ENCODE results near the gene LBH.

LBH gene

GRCh38 chr2:30278419-30278818, 47.1 kb downstream of the LBH start:
- no peak for DNase-seq

DNA sequence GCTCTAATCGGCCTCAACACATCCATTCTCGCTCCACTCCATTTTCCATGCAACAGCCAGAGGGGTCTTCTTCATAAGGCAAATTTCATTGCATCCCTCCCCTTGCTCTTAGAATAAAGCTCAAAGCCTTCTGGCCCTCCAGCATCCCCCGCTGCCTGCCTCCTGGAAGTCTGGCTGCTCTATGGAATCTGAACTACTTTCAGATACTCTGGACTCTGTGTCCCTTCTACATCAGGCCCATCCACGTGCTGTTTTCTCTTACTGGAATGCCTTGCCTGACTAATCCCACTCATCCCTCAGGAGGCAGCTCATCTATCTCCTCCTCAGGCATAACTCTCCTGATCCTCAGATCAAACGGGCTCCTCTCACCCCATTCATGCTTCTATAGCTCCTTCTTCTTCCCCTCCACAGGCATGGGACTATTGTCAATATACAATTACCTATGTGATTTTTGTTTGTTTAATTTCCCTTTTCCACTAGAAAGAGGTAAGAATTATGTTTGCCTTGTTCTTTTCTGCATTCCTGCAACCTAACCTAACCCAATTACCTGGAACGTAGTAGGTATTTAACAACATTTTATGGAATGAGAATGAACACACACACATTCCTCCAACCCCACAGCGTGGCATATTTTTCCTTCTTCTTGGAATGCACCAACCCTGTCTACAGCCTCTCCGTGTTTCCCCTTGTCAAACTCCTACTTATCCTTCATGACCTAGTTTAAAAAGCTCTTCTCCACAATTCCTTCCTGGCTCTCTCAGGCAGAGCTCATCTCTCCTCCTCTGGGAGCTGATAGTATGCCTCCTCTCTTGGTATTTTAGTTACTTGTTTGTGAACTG, 49.5 kb downstream of the LBH start:
- DNase-seq = no peak

- DNase-seq = no peak
These were observed 50.7 kb downstream of the LBH start for GRCh38 chr2:30282081-30282480.

GRCh38 chr2:30282721-30283120, 51.4 kb downstream of the LBH start:
- no peak for DNase-seq

DNA sequence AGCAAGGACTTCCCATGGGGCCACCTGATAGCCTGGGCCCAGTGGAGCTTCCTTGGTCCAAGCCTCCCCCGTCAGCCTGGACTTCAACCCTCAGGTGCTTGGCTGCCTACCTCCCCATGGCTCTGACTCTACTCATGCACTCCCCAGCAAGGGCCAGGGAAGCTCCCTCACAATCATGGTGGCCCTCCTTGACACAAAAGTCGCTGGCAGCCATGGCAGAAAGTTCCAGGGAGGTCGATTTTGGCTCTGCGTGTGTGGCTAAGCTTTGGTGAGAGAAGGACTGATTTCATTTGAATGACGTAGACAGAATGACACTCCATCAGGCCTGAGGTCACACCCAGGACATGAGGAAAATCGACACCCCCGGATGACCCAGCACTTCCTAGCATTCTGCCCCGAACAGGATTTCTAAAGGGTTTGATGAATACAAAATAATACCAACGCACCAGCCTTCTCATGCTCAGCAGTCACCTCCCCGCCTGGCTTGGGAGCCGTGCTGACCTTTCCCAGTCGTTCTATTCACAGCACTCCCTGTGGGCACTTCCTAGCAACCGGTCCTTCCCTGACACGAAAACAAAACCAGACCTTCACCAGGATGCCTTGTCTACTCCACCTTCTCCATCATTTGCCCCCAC, 52.7 kb downstream of the LBH start:
- DNase-seq = no peak

DNA sequence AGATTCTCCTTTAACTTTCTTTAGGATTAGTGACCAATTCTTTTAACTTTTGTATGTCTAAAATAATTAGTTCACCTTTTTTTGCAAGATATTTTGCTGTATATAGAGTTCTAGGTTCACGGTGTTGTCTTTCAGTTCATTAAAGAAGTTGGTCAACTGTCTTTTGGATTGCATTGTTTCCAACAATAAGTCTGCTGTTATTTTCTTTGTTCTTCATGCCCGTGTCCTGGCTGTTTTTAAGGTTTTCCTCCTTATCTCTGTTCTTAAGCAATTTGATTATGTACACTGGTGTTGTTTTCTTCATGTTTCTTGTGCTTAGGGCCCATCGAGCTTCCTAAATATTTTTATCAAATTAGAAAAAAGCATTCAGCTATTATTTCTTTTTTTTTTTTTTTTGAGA, 54.4 kb downstream of the LBH start:
- no peak for DNase-seq

DNA sequence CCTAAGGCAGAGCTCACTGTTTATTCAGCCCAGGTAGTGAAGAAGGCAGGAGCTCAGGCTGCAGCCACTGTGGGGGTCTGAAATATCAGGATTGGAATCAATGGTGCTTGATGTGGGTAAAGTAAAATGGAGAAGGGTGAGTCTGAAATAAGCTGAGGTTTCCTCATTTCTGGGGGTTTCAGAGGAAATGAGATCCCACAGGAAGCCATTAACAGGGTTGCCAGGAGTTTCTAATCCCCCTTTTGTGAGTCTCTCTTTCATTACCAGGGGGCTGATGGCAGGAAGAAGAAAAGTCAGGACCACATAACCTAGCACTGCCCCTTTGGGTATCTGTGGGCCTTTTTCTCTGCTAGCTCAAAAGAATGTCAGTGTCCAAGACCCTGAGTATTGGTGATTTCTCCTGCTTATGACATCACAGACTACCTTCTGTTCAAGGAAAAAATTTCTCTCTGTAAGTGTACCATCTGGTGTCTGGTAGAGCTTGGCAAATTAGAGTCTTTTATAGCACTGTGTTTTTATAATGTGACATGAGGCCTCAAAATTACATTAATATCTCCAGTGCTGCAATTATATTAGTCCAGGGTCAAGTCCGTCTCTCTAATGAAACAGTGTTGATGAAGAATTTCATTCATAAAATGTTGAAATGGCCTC, 56.0 kb downstream of the LBH start:
- DNase-seq = no peak

DNA sequence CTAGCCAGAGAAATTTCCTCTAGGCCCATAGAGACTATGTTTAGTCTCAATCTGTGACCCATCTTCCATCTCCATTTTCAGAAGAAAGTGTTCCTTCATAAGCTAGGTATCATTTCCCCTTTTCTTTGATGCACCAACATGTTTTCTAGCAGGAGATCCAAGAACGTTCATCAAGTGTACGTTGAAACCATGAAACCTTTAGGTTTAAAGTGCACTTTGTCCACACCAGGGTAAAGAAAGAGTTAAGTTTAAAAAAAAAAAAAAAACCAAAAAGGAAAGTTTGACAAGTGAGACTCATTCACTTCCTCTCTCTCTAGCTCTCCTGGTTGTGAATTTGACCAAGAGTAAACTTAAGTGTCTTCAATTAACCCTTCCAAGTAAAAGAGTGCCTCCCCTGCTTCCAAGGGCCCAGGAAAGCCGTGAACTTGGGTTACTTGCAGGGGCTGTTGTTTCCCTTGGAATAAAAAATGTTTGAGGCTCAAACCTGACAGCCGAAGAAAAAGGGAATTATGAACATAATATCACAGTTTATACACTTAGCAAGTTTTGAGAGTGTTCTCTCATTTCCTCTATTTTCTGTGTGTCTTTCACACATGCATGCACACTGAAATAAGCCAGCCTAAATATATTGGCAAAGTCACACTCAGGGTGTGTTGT, 56.7 kb downstream of the LBH start:
- no peak for DNase-seq

GRCh38 chr2:30288561-30288960, 57.2 kb downstream of the LBH start:
- no peak for DNase-seq

GRCh38 chr2:30293303-30293921, 62.1 kb downstream of the LBH start:
- DNase-seq = peak; percentile 31

DNA sequence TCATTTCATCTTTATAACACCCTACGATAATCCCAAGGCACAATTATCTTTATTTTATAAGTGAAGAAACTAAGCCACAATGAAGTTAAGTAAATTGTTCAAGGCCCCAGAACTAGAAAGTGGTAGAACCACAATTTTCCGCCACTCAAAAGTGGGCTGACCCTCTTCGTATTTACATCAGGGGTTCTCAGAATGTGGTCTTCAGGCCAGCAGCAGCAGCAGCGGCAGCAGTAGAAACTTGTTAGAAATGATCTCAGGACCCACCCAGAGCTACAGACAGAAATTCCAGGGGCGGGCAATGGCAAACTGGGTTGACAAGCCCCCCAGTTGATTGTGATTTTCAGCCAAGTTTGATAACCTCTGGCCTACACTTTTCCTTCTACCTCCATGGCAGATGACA, 62.8 kb downstream of the LBH start:
- no peak for DNase-seq

DNA sequence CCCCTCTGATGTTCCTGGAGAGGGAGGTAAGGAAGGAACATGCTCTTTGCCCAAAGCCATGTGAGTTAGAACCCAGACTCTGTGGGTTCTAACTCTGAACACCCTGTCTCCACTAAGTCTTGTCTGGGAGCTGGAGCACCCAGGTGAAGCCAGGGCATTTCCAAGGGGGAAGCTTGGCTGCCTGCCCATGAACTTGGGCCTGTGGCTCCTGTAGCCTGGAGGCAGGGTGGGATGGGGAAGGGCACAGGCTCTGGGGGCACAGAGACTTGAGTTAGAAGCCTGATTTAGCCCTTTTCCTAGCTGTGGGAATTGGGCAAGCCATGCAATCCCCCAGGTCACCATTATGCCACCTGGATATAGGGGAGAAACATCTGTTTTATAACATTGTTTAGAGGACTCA, 65.2 kb downstream of the LBH start:
- DNase-seq = no peak

- DNase-seq = no peak
These were observed 67.0 kb downstream of the LBH start for GRCh38 chr2:30298302-30298701.

DNA sequence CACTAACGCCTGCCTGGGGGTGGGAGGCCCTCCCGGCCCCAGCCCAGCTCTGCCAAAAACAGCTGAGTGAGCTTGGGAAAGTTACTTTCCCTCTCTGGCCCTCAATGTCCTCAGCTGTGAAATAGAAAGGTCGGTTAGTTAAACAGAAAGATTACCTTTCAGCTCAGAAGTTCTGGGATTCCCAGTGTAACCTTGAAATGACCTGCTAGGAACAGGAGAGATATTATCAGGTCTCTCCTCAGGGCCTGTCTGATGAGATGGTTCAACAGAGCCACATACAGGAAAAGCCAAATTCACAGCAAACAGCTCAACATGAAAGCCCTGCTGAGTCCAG, 68.8 kb downstream of the LBH start:
- no peak for DNase-seq

DNA sequence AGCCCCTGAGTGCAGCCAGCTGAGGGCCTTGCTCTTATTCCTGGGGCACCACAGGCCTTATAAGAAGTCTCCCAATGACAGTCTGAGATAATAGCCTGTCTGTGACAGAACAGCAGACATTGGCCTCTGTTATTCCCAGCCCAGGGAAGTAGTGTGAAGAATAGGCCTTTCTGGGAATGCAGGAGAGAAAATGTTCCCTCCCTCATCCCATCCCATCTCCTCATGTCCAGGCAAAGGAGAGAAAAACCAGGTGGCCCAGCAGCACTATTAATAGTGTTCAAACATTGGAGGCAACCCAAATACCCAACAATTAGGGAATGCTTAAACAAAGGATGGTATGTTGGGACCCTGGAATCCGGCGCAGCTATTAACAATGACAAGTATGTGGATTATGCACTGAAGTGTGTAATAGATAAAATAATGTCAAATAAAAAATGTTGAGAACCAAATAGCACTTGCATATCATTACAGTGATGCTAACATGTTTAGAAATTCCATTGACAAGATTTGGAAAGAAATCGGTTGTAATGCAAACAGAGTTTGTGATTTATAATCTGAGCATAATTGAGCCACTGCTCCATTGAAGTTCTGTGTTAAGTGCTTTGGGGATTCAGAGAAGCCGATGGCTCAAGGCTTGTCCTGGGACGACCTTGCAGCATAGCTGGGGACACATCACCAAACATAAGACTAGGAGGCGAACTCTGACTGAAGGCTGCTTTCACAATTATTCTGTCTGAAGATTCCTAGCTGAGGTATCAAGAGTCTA, 69.3 kb downstream of the LBH start:
- no peak for DNase-seq

DNA sequence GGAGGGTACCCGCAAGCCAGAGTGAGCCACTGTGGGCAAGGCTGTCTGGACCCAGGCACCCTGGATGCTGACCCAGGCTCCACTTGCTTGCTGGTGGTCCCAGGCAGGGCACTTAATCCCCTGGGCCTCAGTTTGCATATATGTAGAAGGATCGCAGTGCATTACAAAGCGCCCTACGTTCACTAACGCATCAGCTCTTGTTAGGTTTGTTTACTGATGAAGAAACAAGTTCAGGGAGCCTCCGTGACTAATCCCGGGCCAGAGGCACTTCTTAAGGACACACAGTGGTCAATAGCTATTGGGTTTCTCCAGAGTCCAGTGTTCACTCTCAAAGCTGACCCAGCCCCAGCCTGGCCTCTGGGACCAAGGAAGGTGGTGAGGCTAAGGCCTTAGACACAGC, 70.2 kb downstream of the LBH start:
- no peak for DNase-seq

DNA sequence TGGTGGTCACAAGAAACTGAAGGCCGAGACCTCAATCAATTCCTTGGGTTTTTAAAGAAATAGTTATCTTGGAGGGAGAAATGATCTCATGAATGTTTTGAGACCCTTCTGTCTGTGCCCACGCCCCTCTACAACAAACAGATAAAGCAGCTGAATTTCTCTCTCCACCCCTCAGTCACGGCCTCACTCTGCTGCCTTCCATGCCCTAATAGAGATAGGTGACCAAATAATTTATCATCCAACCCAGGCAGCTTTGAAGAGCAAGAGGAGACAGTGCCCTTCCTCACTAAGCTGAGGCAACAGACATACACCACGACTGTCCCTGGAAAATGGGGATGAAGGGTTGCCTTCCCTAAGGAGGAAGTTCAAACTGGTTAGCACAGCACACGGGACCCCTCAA, 71.2 kb downstream of the LBH start:
- no peak for DNase-seq

GRCh38 chr2:30303095-30303494, 71.8 kb downstream of the LBH start:
- no peak for DNase-seq

DNA sequence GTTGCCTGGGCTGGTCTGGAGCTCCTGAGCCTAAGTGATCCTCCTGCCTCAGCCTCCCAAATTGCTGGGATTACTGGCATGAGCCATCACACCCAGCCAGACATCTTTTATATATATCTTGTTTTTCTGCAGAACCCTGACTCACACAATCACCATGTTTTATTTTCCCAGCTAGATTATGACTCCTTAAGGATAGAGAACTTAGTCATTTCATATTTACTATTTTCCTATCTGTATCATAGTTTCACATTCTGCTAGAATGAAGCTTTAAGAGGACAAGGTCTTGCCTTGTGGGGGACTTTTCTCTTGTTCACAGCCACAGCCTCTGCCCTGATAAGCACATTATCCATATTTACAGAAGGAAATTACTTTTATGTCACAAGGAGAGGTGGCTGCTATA, 73.9 kb downstream of the LBH start:
- no peak for DNase-seq

DNA sequence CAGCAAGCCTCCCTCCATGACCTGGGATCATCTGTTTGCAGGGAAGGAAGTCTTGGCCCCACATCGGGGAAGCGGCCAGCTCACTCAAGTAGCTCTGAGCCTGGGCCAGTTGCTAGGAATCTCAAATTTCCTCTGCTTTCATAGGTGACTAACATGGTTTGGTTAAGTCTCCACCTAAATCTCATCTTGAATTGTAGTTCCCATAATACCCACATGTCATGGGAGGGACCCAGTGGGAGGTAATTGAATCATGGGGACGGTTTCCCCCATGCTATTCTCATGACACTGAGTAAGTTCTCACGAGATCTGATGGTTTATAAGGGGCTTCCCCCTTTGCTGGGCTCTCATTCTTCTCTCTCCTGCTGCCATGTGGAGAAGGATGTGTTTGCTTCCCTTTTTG, 75.2 kb downstream of the LBH start:
- no peak for DNase-seq

DNA sequence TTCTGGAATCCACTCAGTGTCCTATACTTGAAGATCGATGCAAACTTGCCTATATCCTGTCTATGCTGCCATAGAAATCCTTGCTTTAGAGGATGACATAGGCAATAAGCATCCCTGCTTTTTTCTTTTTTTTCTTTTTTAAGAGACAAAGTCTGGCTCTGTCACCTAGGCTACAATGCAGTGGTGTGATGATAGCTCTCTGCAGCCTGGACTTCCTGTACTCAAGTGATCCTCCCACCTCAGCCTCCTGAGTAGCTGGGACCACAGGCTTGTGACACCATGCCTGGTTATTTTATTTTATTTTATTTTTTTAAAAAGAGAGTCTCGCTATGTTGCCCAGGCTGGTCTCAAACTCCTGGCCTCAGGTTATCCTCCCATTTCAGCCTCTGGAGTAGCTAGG, 76.9 kb downstream of the LBH start:
- DNase-seq = no peak

All from DMS79 (cell line).